ENCODE data around the gene SYNE2.
A peak's percentile ranks its signal among the peaks of the same experiment; 100 is the strongest.

Gene SYNE2

DNA sequence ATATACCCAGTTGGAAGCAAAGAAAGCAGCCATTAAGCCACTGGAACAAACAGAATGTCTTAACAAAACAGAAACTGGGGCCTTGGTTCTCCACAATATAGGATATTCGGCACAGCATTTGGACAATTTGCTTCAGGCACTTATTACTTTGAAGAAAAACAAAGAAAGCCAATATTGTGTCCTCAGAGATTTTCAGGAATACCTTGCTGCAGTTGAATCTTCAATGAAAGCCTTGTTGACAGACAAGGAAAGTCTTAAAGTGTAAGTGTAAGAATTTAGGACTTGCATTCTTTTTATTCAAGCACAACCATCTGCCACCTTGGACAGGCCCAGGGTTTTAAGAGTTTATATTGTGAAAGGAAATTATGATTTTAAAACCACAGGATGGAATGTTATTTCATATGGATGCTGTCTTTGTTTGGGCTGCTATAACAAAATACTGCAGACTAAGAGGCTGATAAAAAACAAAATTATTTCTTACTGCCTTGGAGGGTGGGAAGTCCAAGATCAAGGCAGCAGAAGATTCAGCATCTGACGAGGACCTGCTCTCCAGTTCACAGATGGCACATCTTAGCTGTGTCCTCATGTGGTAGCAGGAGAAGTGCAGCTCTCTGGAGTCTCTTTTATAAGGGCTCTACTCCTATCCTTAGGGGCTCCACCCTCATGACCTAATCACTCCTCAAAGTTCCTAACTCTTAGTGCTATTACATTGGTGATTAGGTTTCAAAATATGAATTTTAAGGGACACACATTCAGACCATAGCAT is 197.0 kb downstream of the SYNE2 start:
- Histone ChIP-seq H3K9me3 (ENCODE audit: control insufficient read depth, insufficient read depth, low read length) (no peaks in the 10 kb centered on the region), H3K27me3 (ENCODE audit: control insufficient read depth, low read length) (no peaks in the 10 kb centered on the region), H3K9me2 (replicated peaks; ENCODE audit: control insufficient read depth, low read length) (no peaks in the 10 kb centered on the region), H3K36me3 (ENCODE audit: control insufficient read depth, low read length) (peaks cover 98% of the 10 kb centered on the region), H3F3A (ENCODE audit: control insufficient read depth, insufficient read depth) (no peaks in the 10 kb centered on the region; the same call in 1 of the 2 replicates), H3K4me1 (ENCODE audit: control insufficient read depth, low read length) (peaks cover 27% of the 10 kb centered on the region), H3K4me3 (ENCODE audit: low read length) (no peak overlapping the region), H3K79me2 (ENCODE audit: control insufficient read depth, low read length) (peaks cover 30% of the 10 kb centered on the region), H3K27ac (ENCODE audit: low read depth, low read length) (no peak overlapping the region), H4K20me1 (ENCODE audit: control insufficient read depth, insufficient read depth, low read depth, low read length) (no peaks in the 10 kb centered on the region), H3K4me2 (ENCODE audit: low read length) (no peak overlapping the region)
- TF ChIP-seq, protein P1, sequence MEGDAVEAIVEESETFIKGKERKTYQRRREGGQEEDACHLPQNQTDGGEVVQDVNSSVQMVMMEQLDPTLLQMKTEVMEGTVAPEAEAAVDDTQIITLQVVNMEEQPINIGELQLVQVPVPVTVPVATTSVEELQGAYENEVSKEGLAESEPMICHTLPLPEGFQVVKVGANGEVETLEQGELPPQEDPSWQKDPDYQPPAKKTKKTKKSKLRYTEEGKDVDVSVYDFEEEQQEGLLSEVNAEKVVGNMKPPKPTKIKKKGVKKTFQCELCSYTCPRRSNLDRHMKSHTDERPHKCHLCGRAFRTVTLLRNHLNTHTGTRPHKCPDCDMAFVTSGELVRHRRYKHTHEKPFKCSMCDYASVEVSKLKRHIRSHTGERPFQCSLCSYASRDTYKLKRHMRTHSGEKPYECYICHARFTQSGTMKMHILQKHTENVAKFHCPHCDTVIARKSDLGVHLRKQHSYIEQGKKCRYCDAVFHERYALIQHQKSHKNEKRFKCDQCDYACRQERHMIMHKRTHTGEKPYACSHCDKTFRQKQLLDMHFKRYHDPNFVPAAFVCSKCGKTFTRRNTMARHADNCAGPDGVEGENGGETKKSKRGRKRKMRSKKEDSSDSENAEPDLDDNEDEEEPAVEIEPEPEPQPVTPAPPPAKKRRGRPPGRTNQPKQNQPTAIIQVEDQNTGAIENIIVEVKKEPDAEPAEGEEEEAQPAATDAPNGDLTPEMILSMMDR (IDR thresholded peaks at IDR 0.05; ENCODE audit: low read depth, low read length, poor library complexity, severe bottlenecking) = no peak
- TF ChIP-seq EZH2phosphoT487 (IDR thresholded peaks at IDR 0.05; ENCODE audit: borderline replicate concordance, low read length) = no peak

DNA sequence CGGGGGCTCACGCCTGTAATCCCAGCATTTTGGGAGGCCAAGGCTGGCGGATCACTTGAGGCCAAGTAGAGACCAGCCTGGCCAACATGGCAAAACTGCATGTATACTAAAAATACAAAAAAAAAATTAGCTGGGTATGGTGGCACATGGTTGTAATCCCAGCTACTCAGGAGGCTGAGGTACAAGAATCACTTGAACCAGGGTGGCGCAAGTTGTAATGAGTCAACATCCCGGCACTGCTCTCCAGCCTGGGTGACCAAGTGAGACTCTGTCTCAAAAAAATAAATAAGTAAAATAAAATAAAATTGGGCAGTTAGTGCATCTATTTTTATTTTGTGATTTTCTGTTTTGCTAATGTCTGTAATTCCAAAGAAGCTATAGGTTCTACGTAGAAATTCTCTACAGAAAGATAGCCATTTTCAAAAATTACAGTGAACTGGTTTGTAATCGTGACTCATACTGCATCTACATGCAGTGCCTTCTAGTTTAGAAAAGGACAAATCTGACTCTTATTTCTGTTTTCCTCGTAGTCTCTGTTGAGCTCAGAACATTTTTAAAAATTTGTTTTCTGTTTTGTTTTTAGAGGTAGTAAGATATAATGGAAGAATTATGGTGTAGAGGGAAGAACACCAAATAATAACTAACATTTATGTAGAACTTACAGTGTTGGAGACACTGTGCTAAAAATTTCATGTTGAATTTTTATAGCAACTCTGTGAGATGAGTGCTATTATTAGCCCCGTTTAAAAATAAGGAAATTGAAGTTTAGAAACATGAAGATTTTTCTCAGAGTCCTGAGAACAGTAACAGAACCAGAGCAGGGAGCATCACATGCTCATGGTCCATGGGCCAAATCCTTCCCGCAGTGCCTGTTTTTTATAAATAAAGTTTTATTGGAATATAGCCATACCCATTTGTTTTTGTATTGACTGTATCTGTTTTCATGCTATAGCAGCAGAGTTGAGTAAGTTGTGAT is 201.2 kb downstream of the SYNE2 start:
- Histone ChIP-seq H3K27ac (ENCODE audit: low read depth, low read length) (peak overlapping the region; percentile 23; the same call in 1 of the 2 replicates), H4K20me1 (ENCODE audit: control insufficient read depth, insufficient read depth, low read depth, low read length) (no peaks in the 10 kb centered on the region), H3K79me2 (ENCODE audit: control insufficient read depth, low read length) (peaks cover 43% of the 10 kb centered on the region), H3K4me3 (ENCODE audit: low read length) (no peak overlapping the region), H3K4me1 (ENCODE audit: control insufficient read depth, low read length) (peaks cover 45% of the 10 kb centered on the region), H3K9me3 (ENCODE audit: control insufficient read depth, insufficient read depth, low read length) (no peaks in the 10 kb centered on the region), H3K36me3 (ENCODE audit: control insufficient read depth, low read length) (peaks cover 90% of the 10 kb centered on the region), H3F3A (ENCODE audit: control insufficient read depth, insufficient read depth) (no peaks in the 10 kb centered on the region; the same call in 1 of the 2 replicates), H3K27me3 (ENCODE audit: control insufficient read depth, low read length) (no peaks in the 10 kb centered on the region), H3K4me2 (ENCODE audit: low read length) (peak overlapping the region; percentile 10; the same call in 1 of the 2 replicates), H3K9me2 (replicated peaks; ENCODE audit: control insufficient read depth, low read length) (no peaks in the 10 kb centered on the region)
- no peak for TF ChIP-seq EZH2phosphoT487 (IDR thresholded peaks at IDR 0.05; ENCODE audit: borderline replicate concordance, low read length)
- TF ChIP-seq, protein P1 (IDR thresholded peaks at IDR 0.05; ENCODE audit: low read depth, low read length, poor library complexity, severe bottlenecking) = no peak

DNA sequence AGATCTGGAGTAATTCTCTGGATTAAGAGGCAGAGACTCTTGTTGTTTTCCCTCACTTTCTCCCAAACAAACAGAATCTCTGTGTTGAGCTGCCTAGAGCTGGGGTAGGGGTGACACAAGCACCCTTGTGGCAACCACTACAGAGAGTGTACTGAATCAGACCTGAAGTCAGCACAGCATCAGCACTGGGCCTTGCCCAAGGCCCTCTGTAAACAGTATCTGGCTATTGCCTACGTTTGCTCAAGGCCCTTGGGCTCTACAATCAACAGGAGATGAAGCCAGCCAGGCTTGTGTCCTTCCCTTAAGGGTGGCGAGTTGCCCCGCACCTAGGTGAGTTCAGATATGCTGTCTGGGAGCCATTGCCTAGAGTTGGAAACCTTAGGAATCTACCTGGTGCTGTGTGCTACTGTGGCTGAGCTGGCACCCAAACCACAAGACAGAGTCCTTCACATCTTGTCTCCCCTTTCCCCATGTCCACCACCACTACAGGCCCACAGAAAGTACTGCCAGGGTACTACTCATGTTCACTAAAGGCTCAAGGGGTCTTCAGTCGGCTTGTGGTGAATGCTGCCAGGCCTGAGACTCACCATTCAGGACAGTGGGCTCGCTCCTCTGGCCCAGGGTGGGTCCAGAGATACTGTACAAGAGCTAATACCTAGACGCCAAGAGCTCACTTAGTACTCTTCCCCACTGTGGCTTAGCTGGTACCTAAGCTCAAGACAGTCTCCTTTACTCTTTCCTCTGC is 206.8 kb downstream of the SYNE2 start:
- Histone ChIP-seq H3F3A (ENCODE audit: control insufficient read depth, insufficient read depth) (0 out of 2 replicates have a peak, but pooled peaks cover 2% of the 10 kb centered on the region), H3K27ac (ENCODE audit: low read depth, low read length) (no peak overlapping the region), H3K9me3 (ENCODE audit: control insufficient read depth, insufficient read depth, low read length) (no peaks in the 10 kb centered on the region), H4K20me1 (ENCODE audit: control insufficient read depth, insufficient read depth, low read depth, low read length) (no peaks in the 10 kb centered on the region), H3K9me2 (replicated peaks; ENCODE audit: control insufficient read depth, low read length) (no peaks in the 10 kb centered on the region), H3K79me2 (ENCODE audit: control insufficient read depth, low read length) (peaks cover 37% of the 10 kb centered on the region), H3K4me1 (ENCODE audit: control insufficient read depth, low read length) (peaks cover 18% of the 10 kb centered on the region), H3K27me3 (ENCODE audit: control insufficient read depth, low read length) (no peaks in the 10 kb centered on the region), H3K4me2 (ENCODE audit: low read length) (no peak overlapping the region), H3K36me3 (ENCODE audit: control insufficient read depth, low read length) (peaks cover 87% of the 10 kb centered on the region), H3K4me3 (ENCODE audit: low read length) (no peak overlapping the region)
- no peak for TF ChIP-seq EZH2phosphoT487 (IDR thresholded peaks at IDR 0.05; ENCODE audit: borderline replicate concordance, low read length)
- TF ChIP-seq, protein P1 (IDR thresholded peaks at IDR 0.05; ENCODE audit: low read depth, low read length, poor library complexity, severe bottlenecking) = no peak
